OCI-LY7 (cell line): Measurements from ENCODE around the gene CELF3. TPM values are rescaled to one million over a fixed set of nuclear protein-coding genes. Genes with fewer than 3 reads are reported as not detected.

Source experiments
- BruUV-seq: library from RNA; stranded (reverse); fragments of 400-500 nt; replicated peaks from 2 replicates; lab custom pipeline; 2021; lab: Mats Ljungman, UMichigan
- CTCF ChIA-PET: fragments of 300-600 bp; sonication (Branson Sonifier 250); formaldehyde crosslinking; loops from one replicate; lab custom pipeline; 2022; ENCODE audit warnings: antibody characterized with exemption; ENCODE audit not compliant: unreplicated experiment; lab: Charles Lee
- POLR2A ChIA-PET: fragments of 300-600 bp; sonication (Branson Sonifier 250); formaldehyde crosslinking; loops from one replicate; lab custom pipeline; 2022; ENCODE audit warnings: antibody characterized with exemption; lab: Charles Lee
- DNase-seq: peaks from one replicate; pipeline ENCODE4 v3.0.0-alpha.2; 2015; ENCODE audit warnings: low spot score
- H2AFZ ChIP-seq: fragments of 200-600 bp; sonication (generic), shearing (Covaris generic); 2 replicates; pipeline ENCODE4 v1.6.1; 2014; ENCODE audit warnings: mild to moderate bottlenecking, antibody characterized with exemption, low read length, moderate library complexity
- H3K27ac ChIP-seq: fragments of 200-600 bp; sonication (generic); 2 replicates; pipeline ENCODE4 v1.5.1; 2014; ENCODE audit warnings: mixed run types, low read depth, mild to moderate bottlenecking, moderate library complexity, low read length, inconsistent platforms; ENCODE audit not compliant: poor library complexity, severe bottlenecking
- H3K36me3 ChIP-seq: fragments of 200-600 bp; sonication (generic); 2 replicates; pipeline ENCODE4 v1.6.1; 2014; ENCODE audit warnings: mild to moderate bottlenecking, antibody characterized with exemption, low read length, moderate library complexity, mixed read lengths; ENCODE audit not compliant: insufficient read depth
- H3K4me1 ChIP-seq: fragments of 200-600 bp; sonication (generic); 2 replicates; pipeline ENCODE4 v1.5.1; 2014; ENCODE audit warnings: mild to moderate bottlenecking, low read length; ENCODE audit not compliant: insufficient read depth, poor library complexity, severe bottlenecking
- H3K4me2 ChIP-seq: fragments of 200-600 bp; sonication (generic); 2 replicates; pipeline ENCODE4 v1.6.1; 2014; ENCODE audit warnings: mild to moderate bottlenecking, low read length
- H3K4me3 ChIP-seq: fragments of 200-600 bp; sonication (generic); 2 replicates; pipeline ENCODE4 v1.5.1; 2014; ENCODE audit warnings: mild to moderate bottlenecking, low read depth, low read length; ENCODE audit not compliant: poor library complexity, severe bottlenecking
- H3K79me2 ChIP-seq: fragments of 200-600 bp; sonication (generic); 2 replicates; pipeline ENCODE4 v1.6.1; 2016; ENCODE audit warnings: low read depth, mild to moderate bottlenecking, low read length, moderate library complexity, mixed read lengths; ENCODE audit not compliant: insufficient read depth
- H3K9me2 ChIP-seq: fragments of 200-600 bp; sonication (generic); 2 replicates; pipeline ENCODE4 v1.6.1; 2016; ENCODE audit warnings: mild to moderate bottlenecking, low read length, mixed read lengths; ENCODE audit not compliant: insufficient read depth
- H3K9me3 ChIP-seq: fragments of 200-600 bp; sonication (generic); 2 replicates; pipeline ENCODE4 v1.6.1; 2014; ENCODE audit warnings: mild to moderate bottlenecking, mixed run types, low read length, mixed read lengths
- H4K20me1 ChIP-seq: fragments of 200-600 bp; sonication (generic); 2 replicates; pipeline ENCODE4 v1.6.1; 2014; ENCODE audit warnings: mild to moderate bottlenecking, antibody characterized with exemption, low read length, moderate library complexity, mixed read lengths; ENCODE audit not compliant: insufficient read depth
- EZH2phosphoT487 ChIP-seq: fragments of 200-600 bp; sonication (generic); IDR thresholded peaks from 2 replicates; pipeline ENCODE4 v1.6.1; 2018; ENCODE audit warnings: low read depth, borderline replicate concordance, mild to moderate bottlenecking, mixed run types, antibody characterized with exemption, low read length, moderate library complexity, mixed read lengths
- intact Hi-C: fragments of 100-400 bp; cut with micrococcal nuclease; formaldehyde crosslinking; loops from one replicate; pipeline ENCODE4 v1.10.0; 2022; ENCODE audit not compliant: unreplicated experiment
- total RNA-seq, 2 experiments: library from RNA; depleted of rRNA in 1 of 2; stranded (reverse); fragments of >200 nt in 1 of 2; shearing (Covaris generic) in 1 of 2; gene quantifications; 2 replicates each; pipeline ENCODE4 v1.2.3, GENCODE V29; 2014 to 2022
- TF ChIP-seq, protein P1 (sequence below): fragments of 200-600 bp; sonication (generic); conservative IDR thresholded peaks from 2 replicates; pipeline ENCODE4 v1.5.1; 2014; ENCODE audit warnings: mild to moderate bottlenecking, antibody characterized with exemption, low read length, moderate library complexity, mixed read lengths

Gene CELF3
- total RNA-seq, 2 experiments from 2014 or later, result not detected

DNA sequence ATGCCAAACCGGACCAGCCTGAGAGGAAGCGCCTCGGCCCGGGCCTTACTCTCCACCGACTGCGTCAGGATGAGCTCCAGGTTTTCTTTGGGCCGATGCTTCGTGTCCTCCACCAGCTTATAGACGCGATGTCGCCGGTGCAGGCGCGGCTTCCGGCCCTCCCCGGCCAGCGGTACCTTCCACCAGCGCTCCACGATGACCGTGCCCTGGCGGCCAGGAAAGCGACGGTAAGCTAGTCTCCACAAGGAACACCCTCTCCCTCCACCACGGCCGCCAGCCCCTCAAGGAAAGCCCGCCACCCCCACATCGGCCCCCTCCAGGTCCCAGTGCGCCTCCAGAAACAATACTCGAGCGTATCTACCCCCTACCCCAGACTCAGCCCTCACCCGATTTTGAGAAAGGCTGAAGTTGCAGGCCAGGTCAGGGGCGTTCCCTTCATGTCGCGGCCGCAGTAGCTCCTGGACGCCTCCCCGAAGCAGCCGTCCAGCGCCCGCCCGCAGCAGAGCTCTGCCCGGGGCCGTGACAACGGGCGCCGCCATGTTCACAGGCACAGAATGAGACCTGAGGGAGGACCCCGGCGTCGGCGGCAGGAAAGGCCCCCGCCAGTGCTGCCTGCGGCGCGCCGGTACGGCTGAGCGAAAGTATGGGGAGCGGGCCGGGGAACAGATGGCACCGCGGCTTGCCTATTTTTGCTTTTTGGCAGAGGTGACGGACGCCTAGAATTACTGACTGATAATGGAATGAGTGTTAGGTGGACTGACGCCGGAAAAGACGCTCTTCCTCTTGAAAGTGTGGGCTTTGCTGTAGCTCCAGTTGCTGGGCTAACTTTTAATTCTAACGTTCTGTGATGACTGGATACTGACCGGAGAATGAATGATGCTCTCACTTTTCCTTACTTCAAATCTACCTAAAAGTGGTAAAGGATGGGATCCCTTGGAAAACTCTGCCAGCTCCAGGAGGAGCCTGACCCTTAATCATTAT lies 46.6 kb upstream of the CELF3 start, which contains the start of gene MRPL9:
Gene MRPL9, minus strand, starts transcription at position 556 of the 981 bp plus-strand sequence. Its CDS starts 17 bp downstream, at position 539.
- CTCF ChIA-PET, result interaction anchor here (0.6 kb wide), 1 partner anchor 73 kb away, joined by 3 read pairs; no protein-coding TSS in a partner anchor
- H3K4me1 ChIP-seq, result peaks cover 19% of the 10 kb centered on the region
- no peaks in the 10 kb centered on the region for H3K9me3 ChIP-seq
- peaks cover 23% of the 10 kb centered on the region for H3K79me2 ChIP-seq
- BruUV-seq, result no TSS peak
- peak within 1 kb of the TSS; percentile 59 for H3K27ac ChIP-seq
- peak; percentile 87 for DNase-seq
- H3K4me2 ChIP-seq, result peak within 1 kb of the TSS; percentile 83
- peak within 1 kb of the TSS; percentile 92 for H3K4me3 ChIP-seq
- H3K36me3 ChIP-seq, result peaks cover 39% of the 10 kb centered on the region
- no peak for TF ChIP-seq EZH2phosphoT487
- TF ChIP-seq, protein P1, sequence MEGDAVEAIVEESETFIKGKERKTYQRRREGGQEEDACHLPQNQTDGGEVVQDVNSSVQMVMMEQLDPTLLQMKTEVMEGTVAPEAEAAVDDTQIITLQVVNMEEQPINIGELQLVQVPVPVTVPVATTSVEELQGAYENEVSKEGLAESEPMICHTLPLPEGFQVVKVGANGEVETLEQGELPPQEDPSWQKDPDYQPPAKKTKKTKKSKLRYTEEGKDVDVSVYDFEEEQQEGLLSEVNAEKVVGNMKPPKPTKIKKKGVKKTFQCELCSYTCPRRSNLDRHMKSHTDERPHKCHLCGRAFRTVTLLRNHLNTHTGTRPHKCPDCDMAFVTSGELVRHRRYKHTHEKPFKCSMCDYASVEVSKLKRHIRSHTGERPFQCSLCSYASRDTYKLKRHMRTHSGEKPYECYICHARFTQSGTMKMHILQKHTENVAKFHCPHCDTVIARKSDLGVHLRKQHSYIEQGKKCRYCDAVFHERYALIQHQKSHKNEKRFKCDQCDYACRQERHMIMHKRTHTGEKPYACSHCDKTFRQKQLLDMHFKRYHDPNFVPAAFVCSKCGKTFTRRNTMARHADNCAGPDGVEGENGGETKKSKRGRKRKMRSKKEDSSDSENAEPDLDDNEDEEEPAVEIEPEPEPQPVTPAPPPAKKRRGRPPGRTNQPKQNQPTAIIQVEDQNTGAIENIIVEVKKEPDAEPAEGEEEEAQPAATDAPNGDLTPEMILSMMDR, result no peak
- peak within 1 kb of the TSS; percentile 99 for H2AFZ ChIP-seq
- no peaks in the 10 kb centered on the region for H4K20me1 ChIP-seq
- intact Hi-C loops, result no loop called here
- no peaks in the 10 kb centered on the region for H3K9me2 ChIP-seq
- POLR2A ChIA-PET, result interaction anchor here (0.6 to 2.5 kb wide), 11 partner anchors 9 to 357 kb away, joined by 3 to 13 read pairs (median 3); partner anchors contain the start of gene TDRKH

DNA sequence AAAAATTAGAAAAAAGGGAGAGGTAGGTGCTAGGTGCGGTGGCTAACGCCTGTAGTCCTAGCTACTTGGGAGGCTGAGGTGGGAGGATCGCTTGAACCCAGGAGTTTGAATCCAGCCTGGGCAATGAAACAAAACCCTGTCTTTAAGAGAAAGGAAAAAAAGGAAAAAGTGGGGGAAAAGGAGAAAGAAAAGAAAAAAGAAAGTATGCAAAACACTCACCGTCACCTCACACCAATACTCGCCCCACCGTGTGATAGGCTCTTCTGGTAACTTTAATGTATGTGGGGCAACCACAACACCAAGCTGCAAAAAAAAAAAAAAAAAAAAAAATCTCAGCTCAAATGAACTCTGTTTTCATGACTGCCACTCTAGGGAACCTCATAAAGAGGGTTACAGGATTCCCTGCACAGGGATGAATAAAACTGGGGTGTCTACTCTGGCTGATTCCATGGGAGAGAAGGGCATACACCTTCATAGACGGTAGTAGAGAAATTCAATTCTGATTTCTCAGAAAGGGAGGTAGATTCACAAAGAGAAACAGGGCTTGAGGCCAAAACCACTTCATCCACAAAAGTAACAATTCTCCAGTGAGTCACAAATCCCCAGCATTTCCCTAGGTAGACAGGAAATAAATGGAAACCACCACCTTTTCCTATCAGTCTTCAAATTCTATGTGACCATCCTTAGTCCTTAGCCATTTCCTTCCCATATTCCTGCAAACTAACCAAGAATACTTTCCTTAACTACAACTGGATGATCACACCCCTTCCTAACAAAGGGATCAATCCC lies 44.2 kb upstream of the CELF3 start:
- POLR2A ChIA-PET, result interaction anchor here (0.6 kb wide), 2 partner anchors 18 to 289 kb away, joined by 3 to 6 read pairs; no protein-coding TSS in a partner anchor
- intact Hi-C loops, result no loop called here

More for the DNA sequence above, 44.2 kb upstream of the CELF3 start:
- no TSS peak for BruUV-seq
- TF ChIP-seq, protein P1, result no peak
- no peak for TF ChIP-seq EZH2phosphoT487
- Histone ChIP-seq H3K4me1 (peaks cover 19% of the 10 kb centered on the region), H3K36me3 (peaks cover 52% of the 10 kb centered on the region), H4K20me1 (no peaks in the 10 kb centered on the region), H3K9me3 (no peaks in the 10 kb centered on the region), H3K27ac (no peak overlapping the region), H3K9me2 (no peaks in the 10 kb centered on the region), H2AFZ (no peak overlapping the region), H3K4me3 (no peak overlapping the region), H3K4me2 (no peak overlapping the region), H3K79me2 (peaks cover 23% of the 10 kb centered on the region)
- CTCF ChIA-PET, result no interaction called here
- DNase-seq, result no peak
